ENCODE results near the gene SLC25A29. TPM values are rescaled to one million over a fixed set of nuclear protein-coding genes. Genes with fewer than 3 reads are reported as not detected.
"Not testable (repeated sequence)": the region's sequence is repeated elsewhere in the genome, so short reads cannot be mapped to it uniquely, and the experiment has no call there.

SLC25A29 gene
- total RNA-seq, 1 experiment from 2014 or later = 11.2 TPM

DNA sequence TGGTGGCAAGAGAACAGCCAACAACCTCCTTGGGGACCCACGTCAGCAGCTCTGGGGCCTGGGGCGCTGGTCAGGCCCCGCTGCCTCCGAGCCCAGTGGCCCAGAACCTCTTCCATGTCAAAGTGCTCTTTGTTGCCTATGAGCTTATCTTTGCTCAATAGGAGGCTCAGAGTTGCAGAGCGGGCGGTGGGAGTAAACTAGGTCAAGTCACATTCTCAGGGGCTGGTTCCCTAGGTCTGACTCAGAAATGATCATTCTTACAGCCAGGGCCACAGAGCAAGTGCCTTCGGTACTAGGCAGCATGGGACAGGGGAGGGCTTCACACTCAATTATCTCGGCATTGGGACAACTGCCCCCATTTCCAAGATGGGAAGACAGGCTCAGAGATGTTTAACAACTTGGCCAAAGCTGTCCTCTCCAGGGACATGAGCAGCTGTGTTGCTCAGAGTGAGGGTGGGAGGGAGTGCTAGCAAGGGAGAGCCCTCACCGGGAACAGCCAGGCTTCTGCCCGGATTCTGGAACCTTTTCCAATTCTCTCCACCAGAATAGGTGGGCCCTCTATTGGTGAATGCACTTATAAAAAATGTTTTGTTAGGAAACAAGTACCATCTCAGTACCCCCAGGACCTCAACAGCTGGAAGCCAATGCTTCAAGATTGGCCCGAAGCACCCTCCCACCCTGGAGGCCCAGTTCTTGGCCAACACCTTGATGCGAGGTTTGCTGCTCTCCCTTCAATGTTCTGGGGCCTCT, 11.9 kb downstream of the SLC25A29 start:
- no peak for DNase-seq (ENCODE audit: low spot score)

DNA sequence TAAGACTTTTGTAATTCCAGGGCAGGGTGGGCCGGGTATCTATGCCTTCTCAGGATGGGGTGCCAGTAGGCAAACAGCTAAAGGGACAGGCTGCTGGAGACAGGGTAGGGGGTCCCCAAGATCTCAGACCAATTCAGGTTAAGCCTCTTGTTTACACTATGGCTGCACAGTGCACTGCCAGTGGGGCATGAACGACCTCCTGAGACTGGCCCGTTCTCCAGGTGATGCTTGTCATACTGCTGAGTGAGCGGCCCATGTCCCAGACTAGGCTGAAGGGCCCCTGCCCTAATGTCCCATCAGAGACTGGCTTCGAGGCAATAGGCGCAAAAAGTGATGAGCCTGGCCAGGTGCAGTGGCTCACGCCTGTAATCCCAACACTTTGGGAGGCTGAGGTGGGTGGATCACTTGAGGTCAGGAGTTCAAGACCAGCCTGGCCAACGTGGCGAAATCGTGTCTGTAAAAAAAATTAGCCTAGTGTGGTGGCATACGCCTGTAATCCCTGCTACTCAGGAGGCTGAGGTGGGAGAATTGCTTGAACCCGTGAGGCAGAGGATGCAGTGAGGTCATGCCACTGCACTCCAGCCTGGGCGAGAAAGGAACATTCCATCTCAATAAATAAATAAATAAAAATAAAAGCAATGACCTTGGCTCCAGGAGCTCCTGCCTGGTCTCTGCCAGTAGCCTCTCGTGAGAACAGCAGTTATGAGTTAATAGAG, 12.6 kb downstream of the SLC25A29 start:
- no peak for DNase-seq (ENCODE audit: low spot score)

GRCh38 chr14:100292776-100293461, 13.3 kb downstream of the SLC25A29 start:
- DNase-seq (ENCODE audit: low spot score) = no peak

GRCh38 chr14:100292301-100292775, 13.9 kb downstream of the SLC25A29 start:
- no peak for DNase-seq (ENCODE audit: low spot score)

- DNase-seq (ENCODE audit: low spot score) = no peak
Observed at GRCh38 chr14:100291305-100292075, 14.8 kb downstream of the SLC25A29 start.

DNA sequence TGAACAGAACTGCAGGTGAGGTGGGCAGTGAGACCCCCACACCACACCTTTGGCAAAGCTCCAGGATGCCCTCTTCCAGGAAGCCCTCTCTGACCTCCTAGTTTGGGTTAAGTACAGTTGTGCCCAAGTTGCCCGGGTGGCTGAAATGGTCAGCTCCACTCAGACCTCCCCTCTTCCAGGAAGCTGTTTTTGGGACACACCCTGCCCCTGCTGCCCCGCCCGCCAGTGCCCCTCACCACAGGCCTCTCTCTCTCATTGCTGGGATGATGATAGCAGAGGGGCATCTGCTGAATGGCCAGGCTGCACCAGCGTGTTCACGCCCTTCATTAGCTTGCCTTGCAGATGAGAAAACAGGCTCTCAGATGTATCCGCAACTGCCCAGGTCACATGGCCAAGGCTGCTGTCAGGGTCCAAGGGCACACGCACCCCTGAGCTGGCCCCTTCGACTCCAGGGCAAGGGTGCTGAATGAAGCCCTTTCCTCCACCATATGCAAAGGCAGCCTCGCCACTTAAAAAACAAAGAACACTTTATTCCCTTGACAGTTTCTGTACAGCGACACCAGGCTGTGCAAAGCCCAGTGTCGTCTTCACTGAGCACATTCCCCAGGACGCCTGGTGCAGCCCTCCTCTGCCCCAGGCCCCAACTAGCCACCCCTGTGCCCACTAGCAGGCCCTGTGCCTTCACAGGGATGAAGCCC, 15.5 kb downstream of the SLC25A29 start:
- DNase-seq (ENCODE audit: low spot score) = no peak

- no peak for DNase-seq (ENCODE audit: low spot score)
Observed at GRCh38 chr14:100289916-100290606, 16.2 kb downstream of the SLC25A29 start.

- no peak for DNase-seq (ENCODE audit: low spot score)
Observed at GRCh38 chr14:100288382-100289185, 17.7 kb downstream of the SLC25A29 start.

- not testable (repeated sequence) for DNase-seq (ENCODE audit: low spot score)
Observed at GRCh38 chr14:100287998-100288295, 18.3 kb downstream of the SLC25A29 start.

GRCh38 chr14:100287202-100287997, 18.8 kb downstream of the SLC25A29 start:
- no peak for DNase-seq (ENCODE audit: low spot score)

DNA sequence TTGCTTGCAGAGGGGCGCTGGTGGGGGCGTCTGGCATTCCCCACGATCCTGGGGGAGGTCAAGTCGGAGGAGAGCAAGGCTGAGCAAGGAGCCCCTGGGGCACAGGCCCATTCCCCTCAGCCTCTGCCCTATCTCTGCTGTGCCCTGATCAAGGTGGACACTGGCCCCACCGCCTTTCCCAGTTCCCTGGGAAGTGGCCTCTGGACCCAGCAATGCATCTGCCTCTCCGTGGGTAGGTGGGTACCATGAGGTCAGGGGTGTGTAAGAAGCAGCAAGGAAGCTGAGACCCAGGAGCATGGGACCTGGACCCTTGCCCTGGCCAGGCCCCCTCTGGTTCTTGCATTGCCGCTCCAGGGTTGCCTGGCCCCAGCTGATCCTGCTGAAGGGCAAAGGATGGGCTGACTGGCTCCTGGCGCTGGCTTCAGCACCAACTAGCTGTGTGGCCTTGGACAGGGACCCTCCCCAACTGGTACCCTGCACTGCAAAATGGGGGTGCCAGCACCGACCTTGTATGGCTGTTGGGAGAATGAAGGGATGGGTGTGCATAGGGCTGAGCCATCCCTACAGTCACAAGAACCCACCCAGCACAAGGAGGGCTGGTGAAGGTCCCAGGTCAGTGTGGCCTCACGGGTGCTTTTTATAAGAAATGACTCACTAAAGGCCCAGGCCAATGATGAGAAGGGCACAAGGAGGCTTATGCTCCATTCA, 19.6 kb downstream of the SLC25A29 start:
- DNase-seq (ENCODE audit: low spot score) = no peak

GRCh38 chr14:100285913-100286400, 20.3 kb downstream of the SLC25A29 start:
- no peak for DNase-seq (ENCODE audit: low spot score)

GRCh38 chr14:100285021-100285912, 21.0 kb downstream of the SLC25A29 start:
- peak; percentile 39 for DNase-seq (ENCODE audit: low spot score)

- no peak for DNase-seq (ENCODE audit: low spot score)
Observed at GRCh38 chr14:100283984-100284881, 22.0 kb downstream of the SLC25A29 start.

GRCh38 chr14:100283436-100283835, 22.8 kb downstream of the SLC25A29 start:
- DNase-seq (ENCODE audit: low spot score) = not testable (repeated sequence)

Data from H4 (cell line).